Stimulated activated CD4-positive, alpha-beta T cell treated with anti-CD3 and anti-CD28 coated beads, TNF-alpha, amount 100 ng/mL, for 24 hours (primary cell): Measurements from ENCODE around the gene C14orf39.

Experiments
- DNase-seq, 3 experiments: peaks; one replicate each; pipeline ENCODE4 v3.0.0-alpha.2; 2020; ENCODE audit warnings: low read depth in 3 of 3

C14orf39 gene, protein sequence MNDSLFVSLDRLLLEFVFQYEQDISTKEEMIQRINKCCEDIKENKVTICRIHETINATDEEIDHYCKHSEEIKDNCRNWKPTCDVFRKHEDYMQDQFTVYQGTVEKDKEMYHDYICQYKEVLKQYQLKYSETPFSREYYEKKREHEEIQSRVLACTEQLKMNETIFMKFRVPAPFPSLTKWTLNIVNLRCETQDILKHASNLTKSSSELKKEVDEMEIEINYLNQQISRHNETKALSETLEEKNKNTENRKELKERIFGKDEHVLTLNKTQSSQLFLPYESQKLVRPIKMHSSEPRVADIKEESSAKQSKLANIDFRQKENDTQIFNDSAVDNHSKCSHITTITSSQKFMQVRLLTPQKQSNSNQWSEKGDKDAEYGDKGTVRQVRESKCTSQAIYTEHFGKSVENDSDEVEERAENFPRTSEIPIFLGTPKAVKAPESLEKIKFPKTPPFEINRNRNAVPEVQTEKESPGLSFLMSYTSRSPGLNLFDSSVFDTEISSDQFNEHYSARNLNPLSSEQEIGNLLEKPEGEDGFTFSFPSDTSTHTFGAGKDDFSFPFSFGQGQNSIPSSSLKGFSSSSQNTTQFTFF

DNA sequence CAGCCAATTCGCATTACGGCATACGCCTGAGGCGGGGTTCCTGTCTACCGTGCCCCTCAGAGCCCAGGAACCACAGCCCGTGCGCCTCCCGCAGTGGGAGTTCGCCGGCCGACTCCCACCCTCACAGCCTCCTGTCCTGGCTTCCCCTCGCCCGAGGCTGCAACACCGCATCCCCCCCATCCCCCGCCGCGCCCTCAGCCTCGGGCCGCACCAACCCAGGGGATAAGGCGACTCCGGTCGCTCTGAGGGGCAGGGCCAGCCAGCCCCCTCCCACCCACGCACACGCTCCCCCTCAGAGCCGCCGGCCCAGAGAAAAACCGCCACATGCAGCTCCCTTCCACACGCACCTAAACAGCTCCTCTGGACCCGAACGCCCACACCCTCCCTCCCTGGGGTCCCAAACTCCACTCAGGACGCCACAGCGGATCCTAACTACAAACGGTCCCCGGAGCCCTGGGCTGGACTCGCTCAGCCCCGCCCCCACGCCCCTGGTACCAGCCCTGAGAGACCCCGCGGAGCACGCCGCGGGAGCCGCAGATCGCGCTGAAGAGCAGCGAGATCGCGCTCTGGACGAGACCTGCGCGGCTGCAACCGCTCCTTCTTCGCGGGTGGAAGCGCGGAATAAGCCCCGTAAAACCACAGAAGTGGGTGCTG, at the start of gene C14orf39:
TSS of gene C14orf39 (minus strand) at position 466 of the 654 bp plus-strand sequence. CDS start 985 bp downstream, outside the sequence.
- DNase-seq: no peak

DNA sequence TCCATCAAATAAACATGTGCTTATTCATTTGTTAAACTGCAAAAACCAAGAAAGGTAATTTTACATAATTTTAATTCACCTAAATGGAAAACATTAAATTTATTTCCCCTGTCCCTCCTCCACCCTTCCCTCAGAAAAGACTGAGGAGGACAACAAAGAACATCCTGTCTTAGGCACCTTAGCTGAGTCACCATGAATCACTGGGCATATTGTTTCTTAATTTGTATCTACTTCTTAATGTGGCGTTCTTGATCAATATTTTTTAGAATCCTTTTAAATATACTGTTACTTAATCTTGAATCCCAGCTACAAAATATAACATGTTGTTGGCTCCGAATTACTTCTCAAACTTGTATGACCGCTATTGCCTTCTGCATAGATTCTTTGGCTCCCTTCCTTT, 46.6 kb upstream of the C14orf39 start:
- no peak for DNase-seq

DNA sequence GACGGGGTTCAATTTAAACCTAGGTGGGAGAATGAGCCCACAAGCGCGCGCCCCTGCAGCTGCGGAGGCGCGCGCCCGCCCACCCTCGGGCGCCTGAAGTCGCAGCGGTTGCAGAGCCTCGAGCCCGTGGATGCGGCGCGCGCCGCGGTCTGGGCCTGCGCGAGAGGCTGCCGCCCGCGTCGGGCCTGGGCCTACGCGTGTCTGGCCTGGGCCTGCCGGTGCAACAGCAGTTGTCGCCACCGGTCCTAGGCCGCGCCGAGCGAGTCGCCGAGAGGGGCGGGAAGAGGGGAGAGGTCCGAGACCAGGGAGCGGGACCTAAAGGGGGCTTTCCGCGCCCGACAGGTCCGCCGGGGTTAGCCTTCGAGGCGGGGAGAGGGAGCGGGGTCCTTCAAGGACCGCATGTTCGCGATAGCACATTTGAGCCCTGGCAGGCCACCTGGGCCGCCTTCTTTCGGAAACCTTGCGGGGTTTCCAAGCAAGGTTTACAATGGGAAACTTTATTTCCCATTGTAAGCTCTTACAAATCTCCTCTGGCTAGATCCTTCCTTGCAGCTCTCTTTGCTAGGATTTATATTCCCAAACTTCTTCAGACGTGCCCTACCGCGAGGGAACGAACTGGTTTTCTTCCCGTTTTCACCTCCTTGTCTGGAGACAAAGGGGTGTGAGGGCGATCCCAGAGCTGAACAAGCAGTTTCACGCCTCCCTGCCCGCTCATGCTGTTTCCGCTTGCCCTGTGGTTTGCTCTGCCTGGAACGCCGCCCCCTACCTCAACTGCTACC, 29.8 kb upstream of the C14orf39 start:
- no peak for DNase-seq

DNA sequence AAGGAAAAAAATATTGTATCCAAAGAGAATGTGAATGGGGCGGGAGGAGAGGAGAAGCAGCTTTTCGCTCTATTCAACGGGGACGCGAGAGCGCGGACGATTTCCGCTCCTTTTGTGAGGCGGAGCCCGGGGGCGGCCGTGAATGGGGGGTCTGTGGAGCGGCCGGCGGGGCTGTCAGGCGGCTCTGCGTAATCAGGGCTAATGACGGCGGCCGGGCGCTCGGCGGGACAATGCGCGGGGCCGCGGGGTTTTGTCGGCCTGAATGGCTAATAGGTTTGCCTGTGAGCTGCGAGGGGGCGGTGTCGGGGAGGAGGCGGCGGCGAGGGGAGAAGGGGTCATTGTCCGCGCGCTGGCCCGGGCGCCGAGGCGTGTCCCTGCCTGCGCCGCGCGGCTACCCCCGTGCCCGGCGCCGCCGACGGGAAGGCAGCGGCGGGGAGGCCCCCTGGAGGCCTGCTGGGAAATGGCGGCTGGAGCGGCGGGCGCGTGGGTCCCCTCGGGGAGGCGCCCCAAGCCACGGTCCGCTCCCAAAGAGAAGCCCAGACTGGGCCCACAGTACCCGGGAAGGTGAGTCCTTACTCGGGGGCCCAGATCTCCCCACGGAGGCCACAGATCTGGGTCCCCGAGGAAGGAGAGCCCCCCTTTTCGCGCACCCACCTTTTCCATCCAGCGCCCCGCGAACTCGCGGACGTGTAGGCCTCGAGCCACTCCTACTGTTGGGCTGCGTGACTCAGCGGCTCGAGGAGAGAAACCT, 29.1 kb upstream of the C14orf39 start:
- no peak for DNase-seq

DNA sequence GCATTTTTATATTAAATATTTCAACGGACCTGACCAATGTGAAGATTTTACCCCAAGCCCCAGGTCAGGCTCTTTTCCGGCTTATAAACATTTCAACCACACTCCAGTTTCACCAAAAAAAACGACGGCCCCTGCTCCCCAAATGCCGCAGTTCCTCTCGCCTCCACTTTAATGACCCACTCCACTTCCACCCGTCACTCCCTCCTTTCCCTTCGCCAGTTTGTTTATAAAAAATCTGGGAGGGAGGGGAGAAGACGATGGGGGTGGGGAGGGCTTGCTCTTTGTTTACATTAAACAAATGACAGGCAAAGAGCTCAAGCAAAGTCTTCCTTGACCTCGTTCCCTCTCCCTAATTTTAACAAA, 28.5 kb upstream of the C14orf39 start:
- DNase-seq: no peak

DNA sequence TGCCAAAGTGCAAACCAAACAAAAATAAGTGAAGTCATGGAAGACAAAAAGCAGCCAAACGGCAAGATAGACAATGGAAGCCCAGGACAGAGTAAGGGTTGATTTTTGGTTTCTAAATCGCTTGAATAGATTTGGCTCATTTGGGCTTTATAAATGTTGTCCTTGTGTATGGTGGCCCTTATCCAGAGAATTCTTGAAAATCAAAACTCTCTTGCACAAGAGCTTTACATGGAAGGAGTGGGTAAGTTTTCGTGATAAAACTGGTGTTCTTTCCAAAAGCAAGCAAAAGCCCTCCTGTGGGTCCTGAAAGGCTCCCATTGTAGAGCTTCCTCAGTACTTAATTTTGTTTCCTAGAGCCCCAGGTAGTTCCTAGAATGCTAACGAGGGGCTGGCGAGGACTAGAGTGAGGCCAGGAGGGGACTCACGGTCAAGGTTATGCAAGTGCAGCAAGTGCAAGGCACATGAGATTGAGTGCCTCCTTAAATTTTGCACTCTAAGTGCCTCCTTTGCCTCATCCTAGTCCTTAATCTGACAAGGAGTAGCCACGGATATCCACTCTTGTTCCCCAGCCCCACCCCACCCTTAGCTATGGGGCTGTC, 27.2 kb upstream of the C14orf39 start:
- DNase-seq: no peak

DNA sequence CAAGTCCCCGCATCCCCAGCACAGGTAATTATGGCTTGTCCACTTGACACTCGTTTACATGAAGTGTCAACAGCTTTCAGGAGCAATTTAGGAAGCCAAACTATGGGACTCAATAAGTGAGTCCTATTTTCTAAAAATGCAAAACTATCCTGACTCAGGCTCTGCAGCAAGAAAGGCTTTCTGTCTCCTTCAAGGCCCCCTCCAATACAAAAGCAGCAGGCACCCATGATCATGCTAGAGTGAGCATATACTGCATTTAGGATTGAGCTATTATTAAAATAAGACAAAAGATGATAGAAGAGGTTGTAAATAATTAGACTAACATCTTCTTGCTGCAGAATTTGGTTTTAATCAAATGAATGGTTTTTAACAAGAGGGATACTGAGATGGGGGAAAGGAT, 26.3 kb upstream of the C14orf39 start:
- no peak for DNase-seq

DNA sequence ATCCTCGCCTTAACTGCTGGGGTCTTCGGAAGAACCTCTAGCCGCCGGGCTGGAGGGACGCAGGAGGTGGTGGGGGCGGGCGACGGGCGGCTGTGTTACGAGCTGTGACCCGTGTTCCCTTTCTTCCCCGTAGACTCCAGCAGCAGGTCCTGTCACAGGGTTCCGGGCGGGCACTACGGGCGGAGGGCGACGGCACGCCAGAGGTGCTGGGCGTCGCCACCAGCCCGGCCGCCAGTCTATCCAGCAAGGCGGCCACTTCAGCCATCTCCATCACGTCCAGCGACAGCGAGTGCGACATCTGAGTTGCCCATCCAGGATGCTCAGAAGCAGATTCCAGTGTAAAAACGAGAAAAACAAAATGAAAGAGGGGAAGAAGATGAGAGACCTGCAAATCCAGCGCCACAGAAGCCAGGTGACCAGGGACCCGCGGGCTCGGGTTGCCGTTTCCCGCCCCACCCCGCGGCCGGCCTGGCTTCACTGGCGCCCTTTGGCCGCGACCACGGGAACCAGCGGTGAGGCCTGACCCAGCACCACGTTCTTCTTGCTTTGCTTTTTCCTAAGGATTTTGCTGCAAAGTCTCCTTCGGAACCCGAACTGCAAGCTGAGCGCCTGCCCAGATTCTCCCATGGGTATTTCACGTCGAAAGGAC, 25.2 kb upstream of the C14orf39 start:
- DNase-seq: no peak

DNA sequence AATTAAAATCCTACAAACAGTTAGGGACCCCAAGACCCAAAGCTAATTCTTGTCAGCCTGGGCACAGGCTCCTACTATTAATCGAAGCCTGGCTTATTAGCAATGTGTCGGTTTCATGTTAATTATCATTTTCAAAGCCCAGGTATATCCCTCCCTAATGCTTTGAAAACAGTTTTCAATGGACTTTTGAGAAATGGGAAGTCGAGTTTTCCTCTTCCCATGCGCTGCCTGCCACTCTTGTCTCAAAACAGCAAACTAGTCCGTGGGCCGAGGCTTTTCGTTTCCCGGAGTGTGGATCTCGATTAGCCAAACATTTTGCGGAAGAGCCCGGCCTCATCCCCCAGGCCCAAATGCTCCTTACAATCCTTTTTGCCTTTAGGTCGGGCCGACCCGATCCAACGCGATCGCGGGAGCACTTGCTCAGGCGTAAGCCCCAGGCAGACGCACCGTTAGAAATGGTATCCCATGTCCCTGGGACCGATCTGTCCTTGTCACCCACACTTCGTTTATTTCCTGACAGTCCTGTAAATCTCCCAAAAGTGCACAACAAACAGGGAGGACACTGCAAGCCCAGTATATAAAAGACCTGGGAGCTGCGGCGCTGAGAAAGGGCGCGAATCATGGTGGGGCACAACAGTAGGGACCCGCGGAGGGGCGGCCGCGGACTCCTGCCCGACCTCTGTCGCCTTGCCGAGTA, 24.5 kb upstream of the C14orf39 start:
- DNase-seq: no peak

DNA sequence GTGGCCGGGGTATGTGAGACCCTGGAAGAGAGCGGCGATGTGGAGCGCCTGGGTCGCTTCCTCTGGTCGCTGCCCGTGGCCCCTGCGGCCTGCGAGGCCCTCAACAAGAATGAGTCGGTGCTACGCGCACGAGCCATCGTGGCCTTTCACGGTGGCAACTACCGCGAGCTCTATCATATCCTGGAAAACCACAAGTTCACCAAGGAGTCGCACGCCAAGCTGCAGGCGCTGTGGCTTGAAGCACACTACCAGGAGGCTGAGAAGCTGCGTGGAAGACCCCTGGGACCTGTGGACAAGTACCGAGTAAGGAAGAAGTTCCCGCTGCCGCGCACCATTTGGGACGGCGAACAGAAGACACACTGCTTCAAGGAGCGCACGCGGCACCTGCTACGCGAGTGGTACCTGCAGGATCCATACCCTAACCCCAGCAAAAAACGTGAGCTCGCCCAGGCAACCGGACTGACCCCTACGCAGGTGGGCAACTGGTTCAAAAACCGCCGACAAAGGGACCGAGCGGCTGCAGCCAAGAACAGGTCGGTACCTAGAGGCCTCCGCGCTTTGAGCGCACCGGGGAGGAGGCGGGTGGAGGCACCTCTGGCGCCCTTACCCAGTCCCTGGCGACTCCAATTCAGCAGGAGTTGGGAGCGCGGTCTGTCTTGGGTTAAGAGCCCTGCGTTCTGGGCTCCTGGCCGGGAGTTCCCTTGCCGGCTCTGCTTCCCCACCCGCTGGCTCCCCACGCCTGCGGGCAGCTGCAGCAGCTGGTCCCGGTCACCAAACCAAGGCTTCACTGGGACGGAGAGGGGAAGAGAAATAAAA, 23.8 kb upstream of the C14orf39 start:
- no peak for DNase-seq

DNA sequence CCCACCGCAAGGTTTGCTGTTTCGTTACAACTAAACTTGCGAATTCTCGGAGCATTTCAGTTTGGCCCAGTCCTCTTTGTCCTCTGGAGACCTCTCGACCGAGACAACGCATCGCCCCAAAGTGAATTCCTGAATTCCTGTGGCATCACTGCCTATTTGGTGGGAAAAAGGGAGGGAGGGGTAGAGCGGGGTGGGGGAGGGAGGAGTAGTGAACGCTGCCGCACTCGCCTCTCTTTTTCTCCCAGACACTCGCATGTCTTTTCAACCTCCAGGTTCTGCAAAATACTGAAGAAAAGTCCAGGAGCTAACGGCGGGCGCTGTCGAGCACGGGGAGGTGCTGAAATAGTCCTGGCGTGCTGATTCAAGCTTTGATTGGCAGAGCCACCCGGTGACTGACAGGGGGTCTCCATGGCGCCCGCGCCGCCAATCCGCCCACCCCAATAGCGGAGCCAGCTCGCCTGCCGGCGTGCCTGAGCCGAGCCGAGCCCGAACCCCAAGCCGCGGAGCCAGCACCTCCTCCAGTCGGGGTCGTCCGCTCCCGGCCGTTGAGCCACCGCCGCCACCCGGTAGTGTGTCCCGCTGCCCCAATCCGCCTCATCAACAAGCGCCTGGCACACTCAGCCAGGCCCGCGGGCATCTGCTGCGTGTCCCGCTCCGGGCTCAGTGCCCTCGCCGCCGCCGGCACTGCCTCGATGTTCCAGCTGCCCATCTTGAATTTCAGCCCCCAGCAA, 23.0 kb upstream of the C14orf39 start, which contains the start of gene SIX6:
TSS of gene SIX6 (plus strand) at position 440 of the 731 bp plus-strand sequence. CDS start at position 693, 253 bp downstream.
- DNase-seq: no peak

DNA sequence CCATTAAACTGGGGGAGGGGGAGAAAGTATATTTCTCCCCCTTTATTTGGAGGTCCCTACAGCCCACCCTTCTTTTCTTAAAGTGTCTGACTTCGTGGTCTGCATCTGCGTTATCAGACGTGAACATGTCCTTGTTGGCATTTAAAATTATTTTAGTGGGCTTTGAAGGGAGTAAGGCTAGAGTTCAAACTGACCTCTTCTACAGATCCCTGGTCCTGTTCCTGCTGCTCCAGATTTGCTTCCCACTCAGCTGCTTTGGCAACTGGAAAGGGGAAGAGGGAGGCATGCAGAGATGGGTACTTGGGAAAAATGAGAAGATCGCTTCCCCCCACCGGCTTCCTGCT, 22.5 kb upstream of the C14orf39 start:
- DNase-seq: no peak

DNA sequence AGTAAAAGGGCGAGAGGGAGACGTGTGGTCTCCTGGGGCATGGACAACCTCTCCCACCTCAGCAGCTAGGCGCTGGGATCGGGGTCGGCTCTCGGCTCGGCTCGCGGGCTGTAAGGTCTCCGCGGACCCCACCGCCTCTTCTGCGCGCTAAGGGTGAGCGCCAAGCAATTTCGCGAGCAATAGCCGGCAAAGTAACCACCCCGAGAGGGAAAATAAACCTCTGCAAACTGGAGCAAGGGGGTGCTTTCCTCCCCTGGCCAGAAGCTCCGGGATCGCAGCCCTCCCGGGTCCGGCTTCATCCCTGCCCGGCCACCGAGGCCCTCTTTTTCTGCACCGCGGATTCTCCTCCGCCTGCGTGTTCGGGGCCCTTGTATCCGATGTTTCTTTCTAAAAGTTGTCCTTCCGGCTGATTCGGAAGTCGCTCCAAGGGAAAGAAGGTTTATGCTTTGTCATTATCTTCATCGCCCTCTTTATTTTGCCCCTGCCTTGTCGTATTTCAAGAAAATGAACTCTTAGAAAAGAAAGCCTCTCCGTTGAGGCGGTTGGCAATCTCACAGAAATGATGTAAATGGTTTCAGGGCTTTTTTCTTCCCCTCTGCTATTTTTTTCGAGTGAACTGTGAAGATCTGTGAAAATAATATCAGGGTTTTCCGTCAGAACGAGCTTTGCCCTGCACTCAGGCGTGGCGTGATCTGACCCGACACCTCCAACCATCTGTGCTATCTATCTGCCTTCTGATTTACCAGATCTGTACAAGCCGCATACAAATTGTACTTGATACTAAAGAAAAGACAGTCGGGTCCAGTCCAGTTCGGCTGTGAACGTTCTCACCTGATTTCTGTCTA, 21.3 kb upstream of the C14orf39 start:
- DNase-seq: no peak

DNA sequence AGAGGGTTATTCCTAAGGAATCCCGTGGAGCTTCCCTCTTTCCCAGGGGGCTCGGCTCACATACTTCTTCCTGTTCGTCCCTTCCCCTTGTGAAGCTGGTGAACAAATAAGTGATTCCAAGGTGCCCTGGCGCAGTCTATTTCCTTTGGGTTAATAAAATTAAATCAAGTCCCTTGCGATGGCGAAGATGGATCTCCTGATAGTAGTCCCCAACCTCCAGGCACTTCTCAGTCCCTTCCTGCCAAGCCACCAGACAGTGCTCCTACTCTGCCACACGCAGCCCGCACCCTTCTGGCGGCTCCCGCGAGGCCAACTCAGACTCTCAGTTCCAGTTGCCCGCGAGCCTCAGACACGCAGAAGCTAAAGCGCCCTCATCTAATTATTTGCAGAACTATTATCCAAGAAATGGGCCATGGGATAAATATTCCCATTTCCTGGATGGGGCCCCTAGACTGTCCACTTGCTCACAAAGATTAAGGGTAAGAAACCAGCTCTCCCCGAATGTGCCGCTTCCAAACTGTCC, 20.7 kb upstream of the C14orf39 start:
- DNase-seq: no peak

DNA sequence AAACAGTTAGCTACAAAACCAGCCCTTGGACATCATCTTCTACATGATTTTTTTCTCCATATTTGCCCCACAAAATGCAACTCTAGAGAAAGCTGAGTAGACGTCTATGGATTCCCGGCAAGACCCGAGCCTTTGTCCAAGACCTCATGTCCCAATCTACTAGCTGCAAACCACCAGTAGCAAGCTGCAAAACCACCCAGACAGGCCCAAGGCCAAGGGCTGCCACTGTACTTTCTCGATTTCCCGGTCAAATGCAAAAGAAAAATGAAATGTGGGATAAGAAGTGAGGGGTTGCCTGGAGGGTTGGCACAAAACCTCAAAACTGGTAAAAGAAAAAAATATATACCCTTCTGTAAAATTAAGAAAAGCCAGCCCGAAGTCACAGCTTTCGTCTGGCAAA, 20.1 kb upstream of the C14orf39 start:
- DNase-seq: no peak

DNA sequence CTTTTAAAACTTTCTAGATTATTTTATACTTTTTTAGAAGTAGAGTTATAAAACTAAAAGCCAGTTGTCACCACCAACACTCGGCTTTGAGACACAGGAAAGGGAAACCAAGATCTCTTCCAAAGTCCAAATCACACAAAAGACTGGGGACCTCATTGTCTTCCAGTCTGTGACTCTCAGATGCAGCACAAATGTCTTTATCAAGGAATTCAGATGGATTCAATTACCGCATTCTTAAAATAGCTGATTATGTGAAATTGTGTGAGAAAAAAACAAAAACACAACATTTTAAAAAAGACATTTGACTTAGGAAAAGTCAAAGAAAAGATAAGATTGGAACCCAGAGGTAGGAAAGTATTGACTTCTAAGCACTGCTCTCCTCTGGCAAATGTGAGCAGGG, 19.6 kb upstream of the C14orf39 start:
- no peak for DNase-seq

DNA sequence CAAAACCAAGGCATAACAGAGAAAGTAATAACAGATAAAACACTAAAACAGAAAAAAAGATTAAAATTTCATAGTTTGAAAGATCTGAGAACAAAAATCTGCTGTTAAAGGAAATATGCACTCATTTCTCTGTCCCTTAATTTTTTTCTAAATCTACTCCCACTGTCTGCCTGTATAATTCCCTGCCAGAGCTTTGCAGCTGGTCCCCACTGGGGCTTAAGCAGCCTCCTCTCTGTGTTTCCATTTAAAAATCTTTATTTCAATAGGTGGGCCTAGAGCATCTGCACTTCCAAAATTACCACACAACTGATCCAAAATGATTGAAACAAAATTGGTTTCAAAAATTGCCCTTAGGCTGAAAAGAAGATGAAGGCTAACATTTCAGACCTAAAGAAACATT, 16.7 kb upstream of the C14orf39 start:
- DNase-seq: no peak
